GM19025 (cell line): ENCODE data around the gene TRAPPC10.
"Not testable (repeated sequence)": the region's sequence is repeated elsewhere in the genome, so short reads cannot be mapped to it uniquely, and the experiment has no call there.

Source experiments
- ATAC-seq: cut with Tn5 transposase; IDR thresholded peaks from one replicate; pipeline ENCODE4 v1.9.1; 2021; ENCODE audit warnings: mild to moderate bottlenecking, low read depth, moderate library complexity; ENCODE audit not compliant: unreplicated experiment

TRAPPC10 gene

DNA sequence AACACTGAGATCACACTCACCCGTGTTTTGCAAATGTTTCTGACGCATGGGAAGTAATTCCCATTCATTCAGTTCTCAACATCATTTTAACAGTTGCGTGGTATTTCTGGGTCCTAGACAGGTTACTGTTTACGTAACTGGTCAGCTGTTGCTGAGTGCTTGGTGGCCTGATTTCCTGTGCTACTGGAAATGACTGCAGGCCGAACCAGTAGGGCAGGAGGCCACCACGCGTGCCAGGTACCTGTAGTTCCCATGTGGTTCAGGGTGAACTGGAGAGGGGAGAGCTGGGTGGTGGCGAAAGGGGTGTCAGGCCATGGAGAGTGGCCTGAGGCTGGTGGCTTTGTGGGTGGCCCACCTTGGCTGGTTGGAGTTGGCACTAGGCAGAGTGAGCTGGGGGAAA, 122.6 kb downstream of the TRAPPC10 start:
- ATAC-seq: not testable (repeated sequence)

DNA sequence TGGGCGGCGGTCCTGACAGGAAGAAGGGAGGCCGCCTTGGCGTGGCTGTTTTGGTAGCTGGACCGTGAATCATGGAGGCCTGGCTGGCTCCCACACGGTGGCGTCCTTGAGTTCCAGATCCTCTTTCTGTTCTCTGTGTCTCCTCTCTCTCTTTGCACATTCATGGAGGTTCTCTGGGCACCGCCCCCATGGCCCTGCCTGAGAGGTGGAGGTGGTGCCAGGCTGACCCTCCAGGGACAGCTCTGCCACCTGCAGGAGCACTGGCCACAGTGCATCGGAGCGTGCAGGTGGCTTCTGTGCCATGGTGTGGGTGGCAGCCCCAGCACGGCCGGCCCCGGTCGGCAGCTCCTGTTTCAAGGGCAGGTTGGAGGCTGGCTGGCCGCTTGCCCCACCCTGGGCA, 125.9 kb downstream of the TRAPPC10 start:
- ATAC-seq: not testable (repeated sequence)

DNA sequence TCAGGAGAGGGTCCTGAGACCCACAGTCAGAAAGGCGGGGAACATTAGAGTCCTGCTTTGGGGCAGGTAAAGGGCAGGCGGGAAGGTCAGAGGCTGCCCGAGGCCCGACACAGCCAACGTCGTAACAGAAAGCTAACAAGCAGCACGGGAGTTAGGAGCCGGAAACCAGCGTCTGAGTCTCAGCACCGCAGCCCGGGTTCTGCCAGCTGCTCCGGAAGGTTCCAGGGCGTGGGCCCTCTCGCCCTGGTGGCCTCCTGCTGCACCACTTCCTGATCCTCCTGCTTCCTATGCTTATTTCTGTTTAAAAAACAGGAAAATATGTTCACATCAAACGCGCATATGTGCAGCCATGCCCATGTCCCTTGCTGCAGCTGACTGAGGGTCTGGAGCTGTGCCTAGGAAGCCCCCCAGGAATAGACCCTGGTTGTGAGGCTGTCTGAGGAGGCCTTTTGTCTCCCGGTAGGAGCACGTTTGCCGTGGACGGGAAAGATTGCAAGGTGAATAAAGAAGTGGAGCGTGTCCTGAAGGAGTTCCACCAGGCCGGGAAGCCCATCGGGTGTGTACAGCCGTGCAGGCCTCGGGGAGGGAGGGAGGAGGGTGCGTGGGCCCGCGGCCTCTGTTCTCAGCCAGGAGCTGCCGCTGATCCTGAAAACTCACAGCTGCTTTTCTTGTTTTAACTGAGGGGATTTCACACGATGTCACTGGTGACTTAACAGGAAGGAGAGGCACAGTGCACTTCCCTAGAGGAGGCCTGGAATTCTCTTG, 127.9 kb downstream of the TRAPPC10 start:
- ATAC-seq: not testable (repeated sequence)

DNA sequence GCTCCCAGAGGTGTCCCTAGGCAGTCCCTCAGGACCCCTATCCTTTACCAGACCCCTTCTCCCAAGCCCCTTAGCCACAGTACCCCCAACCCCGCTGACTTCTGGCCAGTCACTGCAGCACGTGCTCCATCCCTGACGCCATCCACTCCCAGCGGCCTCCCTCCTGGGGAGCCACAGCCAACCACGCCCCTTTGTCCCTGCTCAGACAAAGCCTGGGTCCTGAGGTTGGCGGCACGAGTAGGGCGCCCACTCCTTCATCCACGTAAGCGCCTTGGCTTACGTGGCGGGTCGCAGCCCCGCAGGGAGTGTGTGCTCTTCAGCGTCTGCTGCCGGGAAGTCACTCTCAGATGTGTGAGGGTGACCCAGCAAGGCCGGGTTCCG, 128.4 kb downstream of the TRAPPC10 start:
- ATAC-seq: not testable (repeated sequence)

DNA sequence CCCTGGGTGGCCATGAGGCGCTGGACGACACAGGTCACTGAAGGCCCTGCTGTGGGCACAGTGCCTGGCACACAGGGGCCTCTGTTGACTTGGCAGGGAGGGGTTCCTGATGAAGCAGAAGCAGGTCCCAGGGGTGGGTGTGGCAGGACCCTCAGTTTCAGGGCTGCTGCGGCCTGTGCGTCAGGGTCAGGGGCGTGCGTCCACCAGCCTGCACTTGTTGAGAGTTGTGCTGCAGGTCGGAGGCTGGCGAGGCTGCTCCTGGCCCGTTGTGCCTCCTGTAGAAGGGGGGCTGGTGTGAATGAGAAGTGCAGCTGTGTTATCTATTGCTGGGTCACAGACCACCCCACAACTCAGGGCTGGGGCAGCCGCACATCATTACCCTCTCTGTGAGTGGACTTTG, 130.4 kb downstream of the TRAPPC10 start:
- ATAC-seq: not testable (repeated sequence)

DNA sequence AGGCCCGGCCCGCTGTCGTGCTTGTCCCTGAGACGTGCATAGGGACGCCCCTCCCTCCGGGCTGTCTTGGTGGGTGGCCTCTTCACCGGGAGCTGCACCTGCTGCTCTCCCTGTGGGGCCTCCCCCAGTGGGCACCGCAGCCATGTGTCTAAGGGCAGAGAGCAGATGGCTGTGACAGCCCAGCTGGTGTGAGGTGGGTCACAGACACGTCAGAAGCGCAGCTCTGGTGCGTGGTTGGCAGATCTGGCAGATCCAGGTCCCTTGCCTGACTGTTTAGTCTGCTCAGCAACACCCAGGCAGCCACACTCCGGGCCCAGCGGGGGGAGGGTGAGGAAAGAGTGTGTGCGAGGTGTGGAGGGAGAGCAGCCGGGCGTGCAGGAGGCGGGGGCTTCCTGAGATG, 131.3 kb downstream of the TRAPPC10 start:
- not testable (repeated sequence) for ATAC-seq

DNA sequence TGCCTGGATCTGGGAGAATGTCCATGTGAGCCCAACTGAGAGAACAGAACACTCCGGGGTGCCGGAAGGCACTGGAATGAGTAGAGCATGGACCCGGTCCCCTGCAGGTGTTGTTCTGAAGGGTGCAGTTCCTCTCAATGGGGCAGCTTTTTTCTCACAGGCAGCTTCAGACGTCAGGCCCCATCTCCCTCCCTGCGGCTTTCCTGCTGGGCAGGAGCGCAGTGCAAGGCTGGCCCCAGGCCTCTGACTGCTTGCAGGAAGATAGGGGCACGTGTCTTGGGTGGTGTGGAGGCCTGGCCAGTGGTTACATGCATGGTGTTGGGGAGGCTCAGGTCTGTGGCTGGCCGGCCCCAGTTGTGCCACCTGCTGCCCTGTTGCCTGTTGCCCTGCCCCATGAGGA, 131.9 kb downstream of the TRAPPC10 start:
- ATAC-seq: not testable (repeated sequence)

DNA sequence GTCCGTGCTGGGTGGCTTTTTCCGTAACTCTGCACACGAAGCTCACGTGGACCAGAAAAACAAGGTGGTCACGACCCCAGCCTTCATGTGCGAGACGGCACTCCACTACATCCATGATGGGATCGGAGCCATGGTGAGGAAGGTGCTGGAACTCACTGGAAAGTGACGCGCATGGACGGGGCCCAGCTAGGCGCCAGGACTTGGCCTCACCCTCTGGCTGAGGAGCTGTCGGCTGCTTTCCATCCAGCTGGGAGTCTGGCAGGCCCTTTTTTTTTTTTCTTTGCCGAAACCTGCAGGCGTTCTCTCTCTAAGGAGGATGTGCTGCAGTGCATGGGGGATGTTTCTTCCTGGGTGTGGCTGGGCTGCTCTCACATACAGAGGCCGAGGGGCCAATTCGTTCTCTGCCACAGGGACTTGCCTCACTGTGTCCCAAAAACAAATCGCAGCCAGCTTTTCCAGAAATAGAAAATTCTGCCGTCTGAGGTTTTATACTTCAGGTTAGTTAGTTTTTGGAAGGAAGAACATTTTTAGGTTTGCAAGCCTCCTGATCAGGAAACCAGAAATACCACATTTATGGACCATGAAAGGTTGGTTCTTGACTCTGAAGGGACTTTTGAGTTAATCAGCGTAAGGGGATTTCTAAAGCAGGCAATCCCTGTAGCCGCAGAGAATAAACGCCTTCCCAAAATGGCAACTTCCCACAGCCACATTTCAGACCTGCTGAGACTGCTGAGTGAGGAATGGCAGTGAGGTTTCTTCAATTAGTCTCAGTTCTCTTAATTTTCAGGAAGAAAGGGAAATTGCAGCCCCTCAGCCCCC, 132.9 kb downstream of the TRAPPC10 start:
- not testable (repeated sequence) for ATAC-seq

DNA sequence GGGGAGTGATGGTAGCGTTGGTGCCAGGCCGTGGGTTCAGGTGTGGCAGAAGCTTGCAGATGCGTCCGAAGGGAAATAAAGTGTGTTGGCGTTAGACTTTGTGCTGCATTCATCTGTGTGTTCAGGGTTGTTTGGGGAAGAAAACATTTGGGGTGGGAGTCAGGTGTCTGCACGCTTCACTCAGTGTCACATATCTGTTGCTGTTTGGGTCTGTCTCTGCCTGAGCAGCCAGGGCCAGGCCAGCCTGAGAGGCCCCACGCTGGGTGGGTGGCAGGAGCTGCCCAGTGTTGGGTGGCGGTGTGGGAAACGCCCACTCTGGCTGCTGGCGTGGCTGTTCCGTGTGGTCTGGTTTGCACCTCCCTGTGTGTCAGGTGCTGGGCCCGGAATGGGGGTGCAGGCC, 133.5 kb downstream of the TRAPPC10 start:
- not testable (repeated sequence) for ATAC-seq

DNA sequence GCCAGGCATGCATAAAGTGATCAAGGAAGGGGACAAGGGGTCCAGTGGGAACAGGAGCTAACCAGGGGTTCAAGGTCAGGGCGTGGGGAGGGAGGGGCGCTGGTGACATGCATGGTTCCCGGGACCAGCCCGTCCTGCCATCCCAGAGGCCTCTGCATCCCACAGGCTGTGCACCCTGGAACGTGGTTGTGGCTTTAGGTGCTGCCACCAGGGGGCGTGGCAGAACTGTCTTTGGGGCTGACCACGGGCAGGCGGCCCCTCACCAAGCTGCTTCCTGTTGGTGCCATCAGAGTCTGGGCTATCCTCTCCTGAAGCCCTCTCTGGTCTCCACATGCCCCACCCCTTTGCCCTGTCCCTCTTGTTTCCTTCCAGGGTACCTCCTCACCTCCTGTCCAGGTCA, 135.0 kb downstream of the TRAPPC10 start:
- ATAC-seq: not testable (repeated sequence)

DNA sequence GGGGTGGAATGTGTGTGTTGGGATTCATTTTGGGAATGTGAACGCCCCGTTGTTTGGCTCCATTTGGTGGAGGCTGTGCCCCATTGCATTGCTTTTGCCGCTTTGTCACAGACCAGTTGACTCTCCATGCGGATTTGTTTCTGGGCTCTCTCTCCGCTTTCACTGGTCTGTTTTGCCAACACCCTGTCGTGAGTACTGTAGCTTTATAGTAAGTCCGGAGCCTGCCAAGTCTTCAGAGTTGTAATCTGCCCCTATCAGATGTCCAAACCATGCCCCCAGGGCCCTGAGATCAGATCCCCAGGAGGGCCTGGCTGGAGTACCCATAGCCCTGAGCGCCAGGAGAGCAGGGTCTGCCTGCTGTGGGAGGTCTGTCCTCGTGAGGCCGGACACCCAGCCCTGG, 138.1 kb downstream of the TRAPPC10 start:
- not testable (repeated sequence) for ATAC-seq

DNA sequence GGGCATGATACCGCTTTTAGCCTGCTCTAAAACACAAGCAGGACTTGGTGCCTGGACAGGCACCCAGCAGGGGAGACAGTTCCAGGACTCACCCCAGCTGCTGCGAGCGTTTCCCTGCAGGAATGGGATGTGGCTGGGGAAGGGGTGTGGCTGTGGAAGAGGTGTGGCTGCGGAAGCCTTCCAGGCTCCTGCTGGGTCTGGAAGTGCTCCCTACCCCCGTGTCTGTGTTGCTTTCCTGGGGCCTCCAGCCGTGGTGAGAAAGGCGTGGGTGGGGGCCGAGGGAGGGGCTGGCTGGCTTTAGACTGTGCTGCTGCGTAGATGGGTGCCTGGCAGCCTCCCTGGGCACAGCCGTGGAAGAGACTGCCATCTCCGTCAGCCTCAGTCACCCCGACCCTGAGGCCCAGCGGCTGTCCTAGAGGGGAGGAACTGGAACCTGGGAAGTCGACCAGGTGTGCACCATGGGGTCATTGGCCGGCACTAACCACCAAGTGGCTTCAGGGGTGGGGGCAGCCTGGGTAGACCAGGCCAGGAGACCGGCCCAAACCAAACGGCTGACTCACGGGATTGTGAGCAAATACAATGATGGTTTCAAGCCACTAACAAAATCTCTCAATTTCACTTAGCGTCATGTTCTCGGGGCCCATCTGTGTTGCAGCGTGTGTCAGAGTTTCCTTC, 141.2 kb downstream of the TRAPPC10 start:
- ATAC-seq: not testable (repeated sequence)

DNA sequence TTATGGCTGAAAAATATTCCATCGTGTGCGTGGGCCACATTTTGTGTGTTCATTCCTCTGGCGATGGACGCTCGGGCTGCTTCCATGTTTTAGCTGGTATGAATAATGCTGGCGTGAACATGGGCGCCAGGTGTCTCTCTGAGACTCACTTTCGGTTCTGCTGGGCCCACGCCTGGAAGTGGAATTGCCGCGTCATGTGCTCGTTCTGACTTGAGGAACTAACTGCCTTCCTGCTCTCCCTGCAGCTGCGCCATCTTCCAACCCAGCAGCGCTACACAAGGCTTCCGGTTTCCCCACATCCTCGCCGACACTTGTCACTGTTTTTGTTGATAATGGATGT, 141.8 kb downstream of the TRAPPC10 start:
- not testable (repeated sequence) for ATAC-seq

DNA sequence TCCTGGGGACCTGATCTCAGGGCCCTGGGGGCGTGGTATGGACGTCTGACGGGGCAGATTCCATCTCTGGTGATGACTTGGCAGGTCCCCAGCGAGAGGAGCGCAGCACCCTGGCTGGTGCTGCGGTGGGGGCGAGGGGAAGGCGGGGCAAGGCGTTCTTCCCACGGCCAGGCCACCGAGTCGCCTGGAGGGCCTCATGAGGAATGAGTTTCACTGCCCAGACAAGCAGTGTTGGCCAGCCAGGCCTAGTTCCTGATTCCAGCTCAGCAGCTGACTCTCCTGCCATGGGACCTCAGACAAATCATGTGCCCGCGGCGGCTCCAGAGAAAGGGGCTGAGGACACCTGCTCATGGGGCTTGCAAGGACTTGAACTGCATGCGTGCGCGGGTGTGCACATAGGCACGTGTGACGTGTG, 142.7 kb downstream of the TRAPPC10 start:
- peak; percentile 33 for ATAC-seq

DNA sequence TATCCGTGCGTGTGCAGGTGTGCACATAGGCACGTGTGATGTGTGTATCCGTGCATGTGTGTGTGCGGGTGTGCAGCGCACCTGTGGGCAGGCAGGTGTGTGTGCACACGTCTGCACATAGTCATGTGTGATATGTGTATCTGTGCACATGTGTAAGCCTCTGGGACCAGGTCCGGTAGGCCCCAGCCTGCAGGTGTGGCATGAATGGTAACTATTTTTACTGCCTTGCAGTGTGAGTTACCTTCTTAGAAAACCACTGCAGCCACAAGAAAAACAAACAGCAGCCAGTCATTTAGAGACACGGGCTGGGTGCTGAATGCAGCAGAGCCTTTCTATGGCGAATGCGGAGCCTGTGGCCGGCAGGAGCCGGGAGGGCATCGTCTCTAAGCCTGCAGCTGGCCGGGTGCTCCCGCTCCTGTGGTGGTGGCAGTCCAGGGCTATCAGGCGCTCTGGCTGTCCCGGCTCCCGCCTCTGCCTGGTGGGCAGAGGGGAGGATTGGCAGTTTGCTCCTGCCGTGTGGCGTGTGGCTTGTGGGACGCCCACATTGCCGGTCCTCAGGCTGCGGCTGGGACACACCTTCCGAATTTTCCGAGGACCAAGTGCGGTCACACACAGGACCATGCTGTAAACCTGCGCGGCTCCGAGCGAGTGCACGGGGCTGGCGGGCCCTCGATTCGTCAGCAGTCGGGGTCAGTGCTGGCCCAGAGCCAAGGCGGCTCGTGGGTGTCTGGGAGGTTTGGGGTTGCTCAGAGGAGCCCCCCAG, 143.3 kb downstream of the TRAPPC10 start:
- ATAC-seq: peak; percentile 47

DNA sequence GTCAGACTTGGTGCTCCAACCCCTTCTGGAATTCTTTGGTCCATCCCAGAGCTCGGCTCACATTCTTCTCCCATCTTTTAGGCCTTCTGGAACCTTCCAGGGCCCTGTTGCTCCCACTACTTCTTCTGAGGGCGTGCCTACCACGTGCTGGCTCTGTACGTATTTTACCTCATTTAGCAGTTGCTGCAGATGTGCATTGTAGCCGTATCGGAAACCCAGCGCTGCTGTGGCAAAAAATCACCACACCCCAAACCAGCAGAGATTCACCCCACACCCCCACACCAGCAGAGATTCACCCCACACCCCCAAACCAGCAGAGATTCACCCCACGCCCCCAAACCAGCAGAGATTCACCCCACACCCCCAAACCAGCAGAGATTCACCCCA, 143.9 kb downstream of the TRAPPC10 start:
- ATAC-seq: not testable (repeated sequence)
